Retinal pigment epithelial cell (primary cell): ENCODE measurements around the gene PPM1J.

ENCODE experiments used
- DNase-seq: peaks from one replicate; pipeline ENCODE4 v3.0.0-alpha.2; 2010; ENCODE audit warnings: low read depth
- H3K4me3 ChIP-seq: 2 replicates; pipeline ENCODE4 v1.5.1; 2011; ENCODE audit warnings: mild to moderate bottlenecking, low read length, control low read depth, moderate library complexity
- CTCF ChIP-seq: conservative IDR thresholded peaks from 2 replicates; pipeline ENCODE4 v1.5.1; 2011; ENCODE audit warnings: low read depth, low read length, control low read depth, inconsistent platforms

The PPM1J gene

DNA sequence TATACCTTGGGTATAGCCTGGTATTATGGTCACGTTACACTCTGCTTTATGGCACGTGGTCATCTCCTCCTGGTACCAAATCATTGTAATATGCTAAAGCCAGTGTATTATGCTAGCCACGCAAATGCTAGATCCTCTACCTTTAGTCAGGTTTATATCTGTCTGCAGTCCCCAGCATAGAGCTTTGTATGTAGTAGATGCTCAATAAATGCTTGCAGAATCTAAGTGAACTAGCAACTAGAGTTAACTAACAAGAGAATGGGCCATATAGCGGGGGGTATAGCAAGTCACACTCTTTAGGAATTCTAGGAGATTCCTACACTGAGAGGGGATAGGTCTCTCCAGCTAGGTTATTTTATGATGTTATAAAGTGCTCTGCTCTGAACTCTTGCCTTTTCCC lies 37.6 kb downstream of the PPM1J start:
- no peak for TF ChIP-seq CTCF
- no peak overlapping the region for H3K4me3 ChIP-seq
- no peak for DNase-seq

- H3K4me3 ChIP-seq: no peak overlapping the region
- DNase-seq: no peak
- no peak for TF ChIP-seq CTCF
Observed at GRCh38 chr1:112676543-112676942, 38.6 kb downstream of the PPM1J start.

GRCh38 chr1:112675728-112676381 lies 39.3 kb downstream of the PPM1J start:
- no peak for TF ChIP-seq CTCF
- peak overlapping the region; percentile 89 for H3K4me3 ChIP-seq
- DNase-seq: no peak

DNA sequence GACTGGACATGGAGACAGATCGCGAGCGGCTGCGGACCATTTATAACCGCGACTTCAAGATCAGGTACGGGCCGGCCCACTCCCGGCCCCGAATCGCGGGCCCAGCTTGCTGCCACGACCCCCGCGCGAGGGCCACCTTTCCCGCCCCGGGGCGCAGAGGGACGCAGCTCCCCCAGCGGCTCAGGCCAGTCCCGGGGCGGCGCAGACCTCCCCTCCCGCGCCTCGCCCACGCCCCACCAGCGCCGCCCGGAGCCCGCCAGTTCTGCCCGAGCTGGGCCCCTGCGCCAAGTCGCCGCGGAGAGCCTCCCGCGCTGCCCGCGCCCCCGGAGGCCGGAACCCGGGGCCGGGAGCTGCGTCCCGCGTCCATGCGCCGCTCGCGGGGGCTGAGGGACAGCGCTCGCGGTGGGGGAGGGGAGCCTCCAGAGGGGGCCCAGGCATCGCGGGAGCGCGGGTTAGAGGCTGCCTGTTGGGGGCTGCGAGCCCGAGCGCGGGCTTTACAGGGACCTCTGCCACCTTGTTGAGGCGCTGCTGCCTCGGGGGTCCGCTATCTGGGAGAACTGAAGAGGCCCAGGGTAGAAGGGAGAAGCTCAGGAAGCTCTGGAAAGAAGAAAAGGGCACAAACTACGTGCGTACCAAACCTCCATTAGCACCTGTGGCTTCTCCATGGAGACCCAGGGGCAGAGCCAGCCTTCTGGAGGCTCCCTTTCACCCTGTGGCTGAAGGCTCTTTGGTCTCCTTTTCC lies 40.0 kb downstream of the PPM1J start:
- TF ChIP-seq CTCF: no peak

DNA sequence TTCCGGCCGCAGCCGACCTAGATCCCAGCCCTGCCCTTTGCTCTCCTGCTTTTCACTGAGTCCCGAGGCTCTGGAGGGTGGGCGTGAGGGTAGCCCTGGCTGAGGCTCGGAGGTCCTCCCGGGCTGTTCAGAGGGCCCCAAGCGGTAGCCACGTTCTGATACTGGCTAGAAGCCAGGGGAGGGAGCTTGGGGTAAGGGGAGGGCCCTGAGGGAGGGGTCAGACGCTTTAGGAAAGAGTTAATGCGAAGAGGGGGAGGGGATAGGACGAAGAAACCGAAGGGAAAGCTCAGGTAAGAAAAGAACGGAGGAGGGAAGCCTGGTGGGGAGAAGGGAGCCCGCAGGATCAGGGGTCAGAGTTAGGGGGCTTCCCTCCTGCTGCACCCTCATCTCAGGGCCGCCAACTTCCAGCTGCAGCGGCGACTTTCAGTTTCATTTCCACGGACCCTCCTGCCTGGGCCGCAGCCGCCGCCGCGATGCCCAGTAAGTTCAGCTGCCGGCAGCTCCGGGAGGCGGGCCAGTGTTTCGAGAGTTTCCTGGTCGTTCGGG lies 40.6 kb downstream of the PPM1J start, which contains the start of gene MOV10:
Gene MOV10, plus strand, starts transcription at position 220 of the 546 bp plus-strand sequence. Its CDS starts 254 bp downstream, at position 474.
- DNase-seq: no peak
- peak within 1 kb of the TSS; percentile 89 for H3K4me3 ChIP-seq
- no peak for TF ChIP-seq CTCF

More for the DNA sequence above, 40.0 kb downstream of the PPM1J start:
- H3K4me3 ChIP-seq: peak overlapping the region; percentile 89
- no peak for DNase-seq

DNA sequence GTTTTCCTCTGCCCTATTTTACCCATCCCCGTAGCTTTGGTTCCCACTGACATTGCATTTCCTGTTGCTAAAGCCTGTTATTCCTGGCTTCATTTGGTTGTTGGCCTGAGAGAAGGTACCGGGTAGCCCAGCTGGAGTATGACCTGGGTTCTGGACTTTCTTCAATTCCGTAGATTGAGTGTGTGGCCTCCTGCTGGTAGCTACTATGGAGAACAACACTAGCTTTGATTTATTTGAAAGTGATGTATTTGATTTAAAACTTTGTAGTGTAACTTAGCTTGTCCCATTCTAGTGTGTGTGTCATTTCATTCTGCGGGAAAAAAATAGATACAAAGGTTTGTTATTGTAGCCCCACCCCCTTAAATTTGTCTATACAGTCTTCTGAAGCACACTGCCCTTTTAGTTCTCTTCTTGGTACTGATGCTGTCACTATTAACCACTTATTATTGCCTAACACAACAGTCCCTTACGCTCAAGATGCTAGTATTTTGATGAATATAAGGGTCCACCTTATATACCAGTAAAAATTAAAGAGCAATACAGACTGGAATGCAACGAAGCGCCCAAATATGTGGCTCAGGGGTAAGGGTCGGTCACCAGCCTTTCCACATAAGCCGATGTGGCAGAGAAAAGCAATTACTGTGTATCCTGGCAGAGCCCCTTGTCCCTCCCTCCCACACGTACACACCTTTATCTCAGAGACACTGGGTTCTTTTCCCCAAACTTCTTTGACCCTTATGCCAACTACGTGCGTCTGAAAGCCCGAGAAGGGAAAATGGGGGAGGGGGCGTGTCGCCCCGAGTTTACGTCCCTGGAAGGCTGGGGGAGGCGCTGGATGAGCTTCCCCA lies 41.3 kb downstream of the PPM1J start:
- peak overlapping the region; percentile 89 for H3K4me3 ChIP-seq
- DNase-seq: no peak
- TF ChIP-seq CTCF: peak; percentile 67
